IPS DF 6.9 (cell line): Measurements from ENCODE around the gene SEMA6A.
A peak's percentile ranks its signal among the peaks of the same experiment; 100 is the strongest.

Experiments
- DNase-seq: peaks from one replicate; pipeline ENCODE4 v3.0.0-alpha.2; 2013; ENCODE audit warnings: low read depth, low spot score
- H3K27ac ChIP-seq: one replicate; pipeline ENCODE4 v1.5.1; 2013; ENCODE audit warnings: low read length, control low read depth
- H3K27me3 ChIP-seq: 2 replicates; pipeline ENCODE4 v1.6.1; 2013; ENCODE audit warnings: mild to moderate bottlenecking, low read length; ENCODE audit not compliant: control insufficient read depth, insufficient read depth
- H3K36me3 ChIP-seq: 2 replicates; pipeline ENCODE4 v1.6.1; 2013; ENCODE audit warnings: low read length; ENCODE audit not compliant: control insufficient read depth, insufficient read depth
- H3K4me1 ChIP-seq: 2 replicates; pipeline ENCODE4 v1.6.1; 2013; ENCODE audit warnings: low read length; ENCODE audit not compliant: control insufficient read depth, insufficient read depth
- H3K4me3 ChIP-seq: 2 replicates; pipeline ENCODE4 v1.5.1; 2013; ENCODE audit warnings: mild to moderate bottlenecking, low read length
- H3K9me3 ChIP-seq: 2 replicates; pipeline ENCODE4 v1.6.1; 2013; ENCODE audit warnings: low read length, inconsistent platforms; ENCODE audit not compliant: control insufficient read depth, insufficient read depth
- WGBS: extraction: QIAGEN DNeasy Blood & Tissue Kit; methylation state at CpG from one replicate; pipeline ENCODE4 v1.1.7; 2013; ENCODE audit warnings: mixed read lengths, missing lambda C conversion rate; ENCODE audit not compliant: insufficient read length, insufficient coverage; 5-methylcytosine and 5-hydroxymethylcytosine counted together

The SEMA6A gene

DNA sequence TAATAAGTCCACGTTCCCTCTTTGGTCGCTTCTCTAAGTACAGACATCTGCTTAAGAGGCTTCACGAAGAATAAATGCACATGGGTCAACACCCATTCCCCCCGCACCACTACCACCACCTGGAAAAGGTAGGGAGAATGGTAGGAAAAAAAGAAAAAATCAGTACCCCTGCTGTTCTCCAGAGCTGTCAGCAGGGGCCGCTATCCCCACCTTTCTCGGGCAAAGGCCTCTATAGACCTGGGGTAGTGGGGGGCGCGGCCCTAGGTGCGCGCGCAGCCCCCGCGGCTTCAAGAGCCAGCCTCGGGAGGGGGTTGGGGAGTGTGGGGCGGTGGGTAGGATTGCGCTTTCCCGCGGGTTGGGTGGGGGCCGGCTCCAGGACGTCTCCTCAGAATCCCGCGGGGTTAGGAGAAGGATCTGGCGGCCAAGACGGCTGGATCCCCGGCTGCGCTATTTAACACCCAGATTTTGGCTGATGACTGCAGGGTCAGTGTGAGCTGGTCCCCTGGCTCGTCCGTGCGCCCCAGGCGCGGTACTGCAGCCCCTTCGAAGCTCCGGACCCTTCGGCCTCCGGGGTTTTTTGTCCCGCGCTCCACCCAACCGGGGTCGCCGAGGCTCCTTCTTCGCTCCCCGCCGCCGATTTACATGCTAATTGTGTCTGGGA lies 1.6 kb upstream of the SEMA6A start:
- WGBS: no CpG with 5 or more reads among the region's 44 CpGs
- H3K27me3 ChIP-seq: no peaks in the 10 kb centered on the region
- H3K27ac ChIP-seq: no peak overlapping the region
- H3K4me1 ChIP-seq: no peaks in the 10 kb centered on the region
- peak; percentile 85 for DNase-seq
- no peaks in the 10 kb centered on the region for H3K9me3 ChIP-seq
- peak overlapping the region; percentile 99; the same call in 1 of the 2 replicates for H3K4me3 ChIP-seq
- H3K36me3 ChIP-seq: no peaks in the 10 kb centered on the region

GRCh38 chr5:116575326-116576052 lies 866 bp upstream of the SEMA6A start:
- H3K4me3 ChIP-seq: peak overlapping the region; percentile 99; the same call in 1 of the 2 replicates
- DNase-seq: no peak
- no peak overlapping the region for H3K27ac ChIP-seq
- no peaks in the 10 kb centered on the region for H3K9me3 ChIP-seq
- no peaks in the 10 kb centered on the region for H3K36me3 ChIP-seq
- no peaks in the 10 kb centered on the region for H3K4me1 ChIP-seq
- H3K27me3 ChIP-seq: no peaks in the 10 kb centered on the region
- no CpG with 5 or more reads among the region's 33 CpGs for WGBS

GRCh38 chr5:116573702-116574366 lies 789 bp downstream of the SEMA6A start:
- Histone ChIP-seq H3K27ac (no peak overlapping the region), H3K4me3 (peak overlapping the region; percentile 99), H3K4me1 (peaks cover 4% of the 10 kb centered on the region; the same call in 1 of the 2 replicates), H3K27me3 (no peaks in the 10 kb centered on the region), H3K36me3 (no peaks in the 10 kb centered on the region), H3K9me3 (no peaks in the 10 kb centered on the region)
- no CpG with 5 or more reads among the region's 61 CpGs for WGBS
- DNase-seq: no peak

DNA sequence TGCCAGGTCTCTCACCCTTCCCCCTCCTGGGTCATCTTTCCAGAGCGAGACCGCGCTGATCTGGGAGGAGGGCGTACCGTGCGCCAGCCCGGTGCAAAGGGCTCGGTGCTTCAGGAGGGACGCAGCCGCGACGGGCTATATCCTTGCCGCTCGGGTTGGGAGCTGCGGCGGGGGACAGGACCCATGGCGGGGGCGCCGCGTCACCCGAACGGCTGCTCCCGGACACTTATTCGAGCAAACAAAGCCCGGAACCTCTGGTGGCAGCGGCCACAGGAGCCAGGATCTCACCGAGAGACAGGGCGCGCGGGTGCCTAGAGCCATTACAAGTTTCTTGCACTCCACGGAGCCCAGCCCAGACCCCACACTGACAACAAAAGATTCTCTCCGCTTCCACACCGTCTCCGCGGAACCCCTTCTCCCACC lies 1.3 kb downstream of the SEMA6A start:
- WGBS: no CpG with 5 or more reads among the region's 35 CpGs
- DNase-seq: no peak
- Histone ChIP-seq H3K4me1 (peaks cover 4% of the 10 kb centered on the region; the same call in 1 of the 2 replicates), H3K36me3 (no peaks in the 10 kb centered on the region), H3K9me3 (no peaks in the 10 kb centered on the region), H3K27ac (no peak overlapping the region), H3K27me3 (no peaks in the 10 kb centered on the region), H3K4me3 (peak overlapping the region; percentile 99)

DNA sequence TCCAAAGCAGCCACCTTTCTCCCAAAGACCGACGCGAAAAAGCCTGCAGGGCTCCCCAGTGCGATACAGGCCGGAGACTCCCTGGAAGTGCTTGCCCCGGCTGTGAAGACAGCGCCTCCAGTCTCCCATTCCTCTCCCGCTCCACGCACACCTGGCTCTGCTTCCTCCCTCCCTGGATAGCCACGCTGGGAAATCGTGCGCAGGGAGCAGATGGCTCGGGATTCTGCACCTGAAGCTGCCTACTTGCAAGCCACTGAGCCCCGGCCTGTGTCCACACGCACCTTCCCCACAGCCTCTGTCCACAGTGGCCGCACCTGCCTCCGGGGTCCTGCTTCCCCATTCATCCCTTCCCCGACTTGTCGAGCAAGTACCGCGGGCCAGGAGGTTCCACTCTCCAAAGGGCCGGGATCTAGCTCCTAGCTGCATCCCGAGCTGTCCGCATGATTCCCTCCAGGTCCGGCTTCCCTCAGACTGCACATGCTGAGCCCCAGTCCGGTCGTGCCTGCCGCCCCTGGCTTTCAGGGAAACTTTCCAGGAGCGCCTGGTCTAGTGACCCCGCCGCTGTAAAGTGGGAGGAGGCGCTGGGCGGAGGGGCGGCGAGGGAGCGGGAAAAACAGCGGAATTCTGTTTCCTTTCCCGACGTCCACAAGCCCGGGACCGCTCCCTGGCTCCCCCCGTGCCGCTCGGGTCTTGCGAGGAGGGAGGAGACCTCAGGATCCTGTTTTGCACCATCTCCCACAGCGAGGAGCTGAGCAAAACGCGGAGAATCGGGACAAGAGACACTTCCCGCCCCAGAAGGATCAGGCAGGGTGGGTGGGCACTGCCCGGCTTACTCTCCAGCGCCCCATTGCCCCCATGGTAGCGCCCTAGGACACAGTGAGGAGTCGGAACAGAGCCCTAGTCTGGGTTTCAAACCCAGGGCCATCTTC lies 2.0 kb downstream of the SEMA6A start:
- H3K27ac ChIP-seq: no peak overlapping the region
- no peak for DNase-seq
- H3K27me3 ChIP-seq: no peaks in the 10 kb centered on the region
- H3K4me3 ChIP-seq: peak overlapping the region; percentile 99
- H3K9me3 ChIP-seq: no peaks in the 10 kb centered on the region
- no peaks in the 10 kb centered on the region for H3K36me3 ChIP-seq
- peaks cover 4% of the 10 kb centered on the region; the same call in 1 of the 2 replicates for H3K4me1 ChIP-seq
- no CpG with 5 or more reads among the region's 54 CpGs for WGBS

GRCh38 chr5:116571568-116572349 lies 2.9 kb downstream of the SEMA6A start:
- peaks cover 5% of the 10 kb centered on the region; the same call in 1 of the 2 replicates for H3K4me1 ChIP-seq
- peak overlapping the region; percentile 99 for H3K4me3 ChIP-seq
- no peaks in the 10 kb centered on the region for H3K9me3 ChIP-seq
- WGBS: no CpG with 5 or more reads among the region's 17 CpGs
- DNase-seq: no peak
- H3K36me3 ChIP-seq: no peaks in the 10 kb centered on the region
- no peak overlapping the region for H3K27ac ChIP-seq
- no peaks in the 10 kb centered on the region for H3K27me3 ChIP-seq

GRCh38 chr5:116569999-116570398 lies 4.6 kb downstream of the SEMA6A start:
- Histone ChIP-seq H3K36me3 (no peaks in the 10 kb centered on the region), H3K4me3 (no peak overlapping the region), H3K27ac (no peak overlapping the region), H3K9me3 (no peaks in the 10 kb centered on the region), H3K4me1 (peaks cover 5% of the 10 kb centered on the region; the same call in 1 of the 2 replicates), H3K27me3 (no peaks in the 10 kb centered on the region)
- no peak for DNase-seq
- WGBS: no CpG with 5 or more reads among the region's 4 CpGs

DNA sequence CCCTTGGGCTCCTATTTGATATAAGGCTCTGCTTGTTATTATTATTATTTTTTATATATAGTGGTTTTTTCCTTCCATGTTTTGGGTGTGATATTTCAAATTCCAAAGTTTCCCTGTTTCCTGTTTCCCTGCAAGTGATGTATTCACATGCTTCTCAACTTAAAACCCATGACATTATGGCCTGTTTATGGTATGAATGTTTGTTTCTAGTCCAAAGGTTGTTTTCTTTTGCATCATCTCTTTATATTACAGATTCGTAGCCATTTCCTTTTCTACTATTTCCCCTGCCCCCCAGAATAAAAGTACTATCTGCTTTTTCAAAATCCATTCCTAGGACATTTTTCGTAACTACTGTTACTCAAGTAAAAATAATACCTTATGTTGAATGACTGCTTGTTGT lies 7.5 kb downstream of the SEMA6A start:
- Histone ChIP-seq H3K4me3 (no peak overlapping the region), H3K27me3 (no peaks in the 10 kb centered on the region), H3K27ac (no peak overlapping the region), H3K36me3 (no peaks in the 10 kb centered on the region), H3K9me3 (no peaks in the 10 kb centered on the region), H3K4me1 (peaks cover 10% of the 10 kb centered on the region; the same call in 1 of the 2 replicates)
- WGBS: no CpG with 5 or more reads among the region's 2 CpGs
- no peak for DNase-seq

DNA sequence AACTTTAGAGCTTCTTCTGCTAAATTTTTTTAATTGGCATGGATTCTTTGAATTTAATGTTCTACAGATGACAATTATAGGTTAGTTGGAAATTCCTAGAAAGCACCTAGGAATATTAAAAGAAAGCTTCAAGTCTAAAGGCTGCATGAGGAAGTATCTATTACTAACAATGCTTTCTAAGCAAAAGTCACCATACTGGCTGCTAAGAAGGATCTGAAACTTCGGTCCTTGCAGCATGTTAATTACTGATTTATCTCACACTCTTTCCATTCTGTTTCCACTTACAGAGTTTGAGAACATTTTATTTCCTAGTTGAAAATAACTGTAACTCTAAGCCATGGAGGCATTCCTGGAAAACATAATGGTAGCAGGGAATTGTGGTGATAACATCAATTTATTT lies 8.4 kb downstream of the SEMA6A start:
- WGBS: no CpG with 5 or more reads among the region's 1 CpG
- H3K4me1 ChIP-seq: peaks cover 10% of the 10 kb centered on the region; the same call in 1 of the 2 replicates
- H3K9me3 ChIP-seq: no peaks in the 10 kb centered on the region
- no peak overlapping the region for H3K27ac ChIP-seq
- H3K36me3 ChIP-seq: no peaks in the 10 kb centered on the region
- DNase-seq: no peak
- no peak overlapping the region for H3K4me3 ChIP-seq
- no peaks in the 10 kb centered on the region for H3K27me3 ChIP-seq
